Left forelimb (tissue), 1 donor: ENCODE results near the gene AR.

Source experiments
- DNase-seq: peaks from one replicate; pipeline ENCODE4 v3.0.0-alpha.2; 2018; ENCODE audit warnings: low spot score

AR gene

GRCh38 chrX:67563469-67564448, 19.9 kb downstream of the AR start:
- no peak for DNase-seq

GRCh38 chrX:67564475-67564874, 20.7 kb downstream of the AR start:
- DNase-seq: no peak

- no peak for DNase-seq
Measured at GRCh38 chrX:67568769-67569168, 24.9 kb downstream of the AR start.

- DNase-seq: no peak
Measured at GRCh38 chrX:67570839-67571238, 27.0 kb downstream of the AR start.

GRCh38 chrX:67574696-67575095, 30.9 kb downstream of the AR start:
- no peak for DNase-seq

GRCh38 chrX:67582436-67582835, 38.6 kb downstream of the AR start:
- DNase-seq: no peak

GRCh38 chrX:67583171-67583570, 39.4 kb downstream of the AR start:
- no peak for DNase-seq

- no peak for DNase-seq
Measured at GRCh38 chrX:67585401-67585800, 41.6 kb downstream of the AR start.

- no peak for DNase-seq
Measured at GRCh38 chrX:67587946-67588624, 44.3 kb downstream of the AR start.

GRCh38 chrX:67596839-67597790, 53.3 kb downstream of the AR start:
- no peak for DNase-seq

- DNase-seq: no peak
Measured at GRCh38 chrX:67599532-67599931, 55.7 kb downstream of the AR start.

- DNase-seq: no peak
Measured at GRCh38 chrX:67601771-67602170, 58.0 kb downstream of the AR start.

- no peak for DNase-seq
Measured at GRCh38 chrX:67604979-67605703, 61.3 kb downstream of the AR start.

- no peak for DNase-seq
Measured at GRCh38 chrX:67607466-67607865, 63.6 kb downstream of the AR start.

- no peak for DNase-seq
Measured at GRCh38 chrX:67610282-67610681, 66.5 kb downstream of the AR start.

GRCh38 chrX:67612231-67612630, 68.4 kb downstream of the AR start:
- DNase-seq: no peak

- DNase-seq: no peak
Measured at GRCh38 chrX:67613366-67613765, 69.5 kb downstream of the AR start.

GRCh38 chrX:67613996-67614395, 70.2 kb downstream of the AR start:
- no peak for DNase-seq

- DNase-seq: no peak
Measured at GRCh38 chrX:67614423-67614822, 70.6 kb downstream of the AR start.

- no peak for DNase-seq
Measured at GRCh38 chrX:67619253-67619652, 75.4 kb downstream of the AR start.

GRCh38 chrX:67622053-67622585, 78.3 kb downstream of the AR start:
- no peak for DNase-seq
